ENCODE results near the gene PSME1. TPM values are rescaled to one million over a fixed set of nuclear protein-coding genes. Genes with fewer than 3 reads are reported as not detected.

PSME1 gene
- polyA plus RNA-seq, 1 donor, result 324 TPM

DNA sequence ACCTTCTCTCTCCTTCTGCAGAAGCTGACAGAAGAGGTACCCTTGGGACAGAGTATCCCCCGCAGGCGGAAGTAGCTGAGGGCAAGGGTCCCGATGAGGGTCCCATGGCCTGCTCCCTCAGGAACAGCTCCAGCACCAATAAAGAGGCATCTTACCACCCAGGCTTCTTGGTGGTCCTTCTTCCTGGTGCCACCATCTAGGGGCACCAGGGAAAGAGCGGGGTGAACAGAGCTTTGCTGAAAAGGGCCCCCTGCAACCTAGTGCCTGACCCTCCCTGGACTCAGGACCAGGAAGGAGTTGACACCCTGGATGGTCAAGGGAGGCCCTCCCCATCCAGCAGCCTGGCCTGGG, 24.5 kb downstream of the PSME1 start:
- no CpG with 5 or more reads among the region's 4 CpGs for WGBS (ENCODE audit: insufficient coverage, low lambda C conversion rate)
- peaks cover 70% of the 10 kb centered on the region for H3K36me3 ChIP-seq (ENCODE audit: control insufficient read depth, insufficient read depth, low read length)

GRCh38 chr14:24160850-24161804, 25.1 kb downstream of the PSME1 start, which contains the start of gene IRF9:
IRF9 (plus strand) TSS chr14:24161265; CDS start chr14:24162145, 880 bp downstream.
- no peaks in the 10 kb centered on the region for H3K27me3 ChIP-seq (ENCODE audit: control insufficient read depth, insufficient read depth, low read length)
- H3K9me3 ChIP-seq (ENCODE audit: control insufficient read depth, low read depth, low read length), result no peaks in the 10 kb centered on the region
- peak within 1 kb of the TSS; percentile 90 for H3K27ac ChIP-seq (ENCODE audit: low read length)
- peak; percentile 98 to 99 for DNase-seq
- H3K36me3 ChIP-seq (ENCODE audit: control insufficient read depth, insufficient read depth, low read length), result peaks cover 71% of the 10 kb centered on the region
- H3K4me3 ChIP-seq (ENCODE audit: low read length), result peak within 1 kb of the TSS; percentile 67
- no CpG with 5 or more reads among the region's 12 CpGs for WGBS (ENCODE audit: insufficient coverage, low lambda C conversion rate)
- peaks cover 30% of the 10 kb centered on the region for H3K4me1 ChIP-seq (ENCODE audit: control insufficient read depth, insufficient read depth, low read length)

More for the DNA sequence above, 24.5 kb downstream of the PSME1 start:
- no peak for DNase-seq
- H3K4me1 ChIP-seq (ENCODE audit: control insufficient read depth, insufficient read depth, low read length), result peaks cover 30% of the 10 kb centered on the region
- no peaks in the 10 kb centered on the region for H3K27me3 ChIP-seq (ENCODE audit: control insufficient read depth, insufficient read depth, low read length)
- no peaks in the 10 kb centered on the region for H3K9me3 ChIP-seq (ENCODE audit: control insufficient read depth, low read depth, low read length)
- no peak overlapping the region for H3K4me3 ChIP-seq (ENCODE audit: low read length)
- peak overlapping the region; percentile 68 for H3K27ac ChIP-seq (ENCODE audit: low read length)

DNA sequence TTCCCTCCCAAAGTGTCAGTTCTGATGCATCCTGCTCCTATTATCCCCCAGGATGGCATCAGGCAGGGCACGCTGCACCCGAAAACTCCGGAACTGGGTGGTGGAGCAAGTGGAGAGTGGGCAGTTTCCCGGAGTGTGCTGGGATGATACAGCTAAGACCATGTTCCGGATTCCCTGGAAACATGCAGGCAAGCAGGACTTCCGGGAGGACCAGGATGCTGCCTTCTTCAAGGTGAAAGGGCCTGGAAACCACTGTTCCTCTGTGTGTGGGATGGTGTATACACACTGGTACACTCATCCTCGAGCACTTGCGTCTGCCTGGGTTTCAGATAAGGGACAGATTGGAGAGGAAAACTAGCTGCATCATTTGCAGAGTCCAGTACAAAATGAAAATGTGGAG, 26.1 kb downstream of the PSME1 start:
- WGBS (ENCODE audit: insufficient coverage, low lambda C conversion rate), result no CpG with 5 or more reads among the region's 8 CpGs
- peaks cover 30% of the 10 kb centered on the region for H3K4me1 ChIP-seq (ENCODE audit: control insufficient read depth, insufficient read depth, low read length)
- H3K9me3 ChIP-seq (ENCODE audit: control insufficient read depth, low read depth, low read length), result no peaks in the 10 kb centered on the region
- H3K27me3 ChIP-seq (ENCODE audit: control insufficient read depth, insufficient read depth, low read length), result no peaks in the 10 kb centered on the region
- H3K27ac ChIP-seq (ENCODE audit: low read length), result peak overlapping the region; percentile 90
- H3K36me3 ChIP-seq (ENCODE audit: control insufficient read depth, insufficient read depth, low read length), result peaks cover 72% of the 10 kb centered on the region
- peak overlapping the region; percentile 67 for H3K4me3 ChIP-seq (ENCODE audit: low read length)
- no peak for DNase-seq

DNA sequence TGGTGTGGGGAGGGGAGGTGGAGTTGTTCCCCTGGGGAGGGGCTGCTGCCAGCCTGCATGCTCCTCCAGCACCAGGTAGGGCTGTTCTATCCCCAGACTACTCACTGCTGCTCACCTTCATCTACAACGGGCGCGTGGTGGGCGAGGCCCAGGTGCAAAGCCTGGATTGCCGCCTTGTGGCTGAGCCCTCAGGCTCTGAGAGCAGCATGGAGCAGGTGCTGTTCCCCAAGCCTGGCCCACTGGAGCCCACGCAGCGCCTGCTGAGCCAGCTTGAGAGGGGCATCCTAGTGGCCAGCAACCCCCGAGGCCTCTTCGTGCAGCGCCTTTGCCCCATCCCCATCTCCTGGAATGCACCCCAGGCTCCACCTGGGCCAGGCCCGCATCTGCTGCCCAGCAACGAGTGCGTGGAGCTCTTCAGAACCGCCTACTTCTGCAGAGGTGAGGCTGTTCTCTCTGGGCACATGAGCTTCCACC, 28.6 kb downstream of the PSME1 start:
- no peak for DNase-seq
- no CpG with 5 or more reads among the region's 14 CpGs for WGBS (ENCODE audit: insufficient coverage, low lambda C conversion rate)
- Histone ChIP-seq H3K4me1 (ENCODE audit: control insufficient read depth, insufficient read depth, low read length) (peaks cover 30% of the 10 kb centered on the region), H3K9me3 (ENCODE audit: control insufficient read depth, low read depth, low read length) (no peaks in the 10 kb centered on the region), H3K27me3 (ENCODE audit: control insufficient read depth, insufficient read depth, low read length) (no peaks in the 10 kb centered on the region), H3K27ac (ENCODE audit: low read length) (no peak overlapping the region), H3K36me3 (ENCODE audit: control insufficient read depth, insufficient read depth, low read length) (peaks cover 68% of the 10 kb centered on the region), H3K4me3 (ENCODE audit: low read length) (no peak overlapping the region)

- no peak overlapping the region for H3K27ac ChIP-seq (ENCODE audit: low read length)
- H3K36me3 ChIP-seq (ENCODE audit: control insufficient read depth, insufficient read depth, low read length), result peaks cover 56% of the 10 kb centered on the region
- no peaks in the 10 kb centered on the region for H3K9me3 ChIP-seq (ENCODE audit: control insufficient read depth, low read depth, low read length)
- peaks cover 19% of the 10 kb centered on the region for H3K4me1 ChIP-seq (ENCODE audit: control insufficient read depth, insufficient read depth, low read length)
- H3K27me3 ChIP-seq (ENCODE audit: control insufficient read depth, insufficient read depth, low read length), result no peaks in the 10 kb centered on the region
- no peak overlapping the region for H3K4me3 ChIP-seq (ENCODE audit: low read length)
- WGBS (ENCODE audit: insufficient coverage, low lambda C conversion rate), result 100% methylated on average over 1 of the region's 5 CpGs
- DNase-seq, result no peak
These were observed 29.8 kb downstream of the PSME1 start for GRCh38 chr14:24165785-24166184.

- DNase-seq, result no peak
- H3K27ac ChIP-seq (ENCODE audit: low read length), result no peak overlapping the region
- peaks cover 14% of the 10 kb centered on the region for H3K4me1 ChIP-seq (ENCODE audit: control insufficient read depth, insufficient read depth, low read length)
- H3K27me3 ChIP-seq (ENCODE audit: control insufficient read depth, insufficient read depth, low read length), result no peaks in the 10 kb centered on the region
- no peak overlapping the region for H3K4me3 ChIP-seq (ENCODE audit: low read length)
- peaks cover 55% of the 10 kb centered on the region for H3K36me3 ChIP-seq (ENCODE audit: control insufficient read depth, insufficient read depth, low read length)
- H3K9me3 ChIP-seq (ENCODE audit: control insufficient read depth, low read depth, low read length), result no peaks in the 10 kb centered on the region
- WGBS (ENCODE audit: insufficient coverage, low lambda C conversion rate), result 80% methylated on average over 1 of the region's 3 CpGs
These were observed 31.6 kb downstream of the PSME1 start for GRCh38 chr14:24167469-24168114.

- Histone ChIP-seq H3K9me3 (ENCODE audit: control insufficient read depth, low read depth, low read length) (no peaks in the 10 kb centered on the region), H3K27me3 (ENCODE audit: control insufficient read depth, insufficient read depth, low read length) (no peaks in the 10 kb centered on the region), H3K27ac (ENCODE audit: low read length) (peak within 1 kb of the TSS; percentile 82), H3K4me3 (ENCODE audit: low read length) (peak within 1 kb of the TSS; percentile 74), H3K36me3 (ENCODE audit: control insufficient read depth, insufficient read depth, low read length) (peaks cover 37% of the 10 kb centered on the region), H3K4me1 (ENCODE audit: control insufficient read depth, insufficient read depth, low read length) (peaks cover 13% of the 10 kb centered on the region)
- DNase-seq, result peak; percentile 98 to 99
- whole genome bisulfite sequencing (ENCODE audit: insufficient coverage, low lambda C conversion rate), result no CpG with 5 or more reads among the region's 63 CpGs
These were observed 35.6 kb downstream of the PSME1 start, which contains the start of gene REC8 for GRCh38 chr14:24171422-24172260. REC8 (plus strand) TSS chr14:24172080; CDS start chr14:24172553, 473 bp downstream.

GRCh38 chr14:24172261-24172860, 36.4 kb downstream of the PSME1 start:
- peaks cover 41% of the 10 kb centered on the region for H3K36me3 ChIP-seq (ENCODE audit: control insufficient read depth, insufficient read depth, low read length)
- H3K27ac ChIP-seq (ENCODE audit: low read length), result peak overlapping the region; percentile 82
- no CpG with 5 or more reads among the region's 30 CpGs for WGBS (ENCODE audit: insufficient coverage, low lambda C conversion rate)
- H3K9me3 ChIP-seq (ENCODE audit: control insufficient read depth, low read depth, low read length), result no peaks in the 10 kb centered on the region
- no peaks in the 10 kb centered on the region for H3K27me3 ChIP-seq (ENCODE audit: control insufficient read depth, insufficient read depth, low read length)
- H3K4me3 ChIP-seq (ENCODE audit: low read length), result peak overlapping the region; percentile 74
- H3K4me1 ChIP-seq (ENCODE audit: control insufficient read depth, insufficient read depth, low read length), result peaks cover 18% of the 10 kb centered on the region
- peak in 1 of 2 donors; percentile 40 for DNase-seq

GRCh38 chr14:24172871-24173281, 36.9 kb downstream of the PSME1 start:
- Histone ChIP-seq H3K27me3 (ENCODE audit: control insufficient read depth, insufficient read depth, low read length) (no peaks in the 10 kb centered on the region), H3K36me3 (ENCODE audit: control insufficient read depth, insufficient read depth, low read length) (peaks cover 42% of the 10 kb centered on the region), H3K9me3 (ENCODE audit: control insufficient read depth, low read depth, low read length) (no peaks in the 10 kb centered on the region), H3K27ac (ENCODE audit: low read length) (peak overlapping the region; percentile 82), H3K4me3 (ENCODE audit: low read length) (peak overlapping the region; percentile 74), H3K4me1 (ENCODE audit: control insufficient read depth, insufficient read depth, low read length) (peaks cover 24% of the 10 kb centered on the region)
- no CpG with 5 or more reads among the region's 20 CpGs for WGBS (ENCODE audit: insufficient coverage, low lambda C conversion rate)
- DNase-seq, result no peak

Data from large intestine (tissue), 3 donors.